Peyer's patch (tissue), 4 donors: ENCODE results near the gene GJA4. TPM values are rescaled to one million over a fixed set of nuclear protein-coding genes. Genes with fewer than 3 reads are reported as not detected.

ENCODE experiments used
- DNase-seq, 3 donors: peaks; one replicate each; pipeline ENCODE4 v3.0.0-alpha.2; 2017 to 2019
- H3K27ac ChIP-seq, 4 donors: fragments of 200-600 bp; sonication (generic); one replicate each; pipeline ENCODE4 v1.5.1; 2016 to 2019
- H3K27me3 ChIP-seq, 2 donors: fragments of 200-600 bp; sonication (generic); one replicate each; pipeline ENCODE4 v1.5.1; 2019
- H3K36me3 ChIP-seq, 3 donors: fragments of 200-600 bp; sonication (generic); one replicate each; pipeline ENCODE4 v1.5.1; 2016 to 2019
- H3K4me1 ChIP-seq, 4 donors: fragments of 200-600 bp; sonication (generic); one replicate each; pipeline ENCODE4 v1.5.1; 2016 to 2019
- H3K4me3 ChIP-seq, 4 donors: fragments of 200-600 bp; sonication (generic); 1 replicate in 3 of 4; 2 replicates in 1 of 4; pipeline ENCODE4 v1.5.1; 2016 to 2019; ENCODE audit warnings: mild to moderate bottlenecking in 1 of 4
- H3K9me3 ChIP-seq, 4 donors: fragments of 200-600 bp; sonication (generic); one replicate each; pipeline ENCODE4 v1.5.1; 2016 to 2019; ENCODE audit warnings: mild to moderate bottlenecking in 1 of 4
- CTCF ChIP-seq, 6 experiments: fragments of 450-650 bp in 4 of 6; fragments of 200-600 bp in 2 of 6; sonication (generic) in 1 of 6; IDR thresholded peaks; one replicate each; pipeline ENCODE4 v1.5.1; 2017 to 2019; ENCODE audit warnings: antibody characterized with exemption in 6 of 6, mild to moderate bottlenecking in 3 of 6, moderate library complexity in 1 of 6
- POLR2A ChIP-seq, 2 donors: fragments of 450-650 bp; IDR thresholded peaks; one replicate each; pipeline ENCODE4 v1.5.1; 2017; ENCODE audit warnings: antibody characterized with exemption in 2 of 2, mild to moderate bottlenecking in 2 of 2, moderate library complexity in 2 of 2
- total RNA-seq, 4 donors: library from RNA; depleted of rRNA; stranded (reverse); fragments of >200 nt; gene quantifications; one replicate each; pipeline ENCODE4 v1.1.0, GENCODE V29; 2016

Gene GJA4
- total RNA-seq, 4 donors from 2014 or later, result 2.5 to 6.1 (median 4.3) TPM

- Histone ChIP-seq H3K36me3 (no peaks in the 10 kb centered on the region), H3K9me3 (no peaks in the 10 kb centered on the region), H3K27ac (no peak overlapping the region), H3K4me3 (no peak overlapping the region), H3K4me1 (no peaks in the 10 kb centered on the region), H3K27me3 (no peaks in the 10 kb centered on the region)
- DNase-seq, result no peak
- TF ChIP-seq CTCF (IDR thresholded peaks at IDR 0.05), result no peak
- TF ChIP-seq POLR2A (IDR thresholded peaks at IDR 0.05), result no peak
Measured at GRCh38 chr1:34824817-34825454, 32.1 kb downstream of the GJA4 start.

- Histone ChIP-seq H3K27ac (no peak overlapping the region), H3K4me1 (no peaks in the 10 kb centered on the region), H3K4me3 (no peak overlapping the region), H3K36me3 (no peaks in the 10 kb centered on the region), H3K9me3 (no peaks in the 10 kb centered on the region), H3K27me3 (no peaks in the 10 kb centered on the region)
- no peak for DNase-seq
- TF ChIP-seq POLR2A (IDR thresholded peaks at IDR 0.05) (no peak), CTCF (IDR thresholded peaks at IDR 0.05) (no peak)
Measured at GRCh38 chr1:34825455-34826091, 32.8 kb downstream of the GJA4 start.

- H3K36me3 ChIP-seq, result no peaks in the 10 kb centered on the region
Measured at GRCh38 chr1:34827341-34827941, 34.6 kb downstream of the GJA4 start.

GRCh38 chr1:34828611-34829010, 35.8 kb downstream of the GJA4 start:
- H3K36me3 ChIP-seq, result no peaks in the 10 kb centered on the region
- H3K4me3 ChIP-seq, result no peak overlapping the region
- DNase-seq, result no peak
- no peak overlapping the region for H3K27ac ChIP-seq
- H3K9me3 ChIP-seq, result no peaks in the 10 kb centered on the region
- H3K27me3 ChIP-seq, result no peaks in the 10 kb centered on the region
- TF ChIP-seq CTCF (IDR thresholded peaks at IDR 0.05) (no peak), POLR2A (IDR thresholded peaks at IDR 0.05) (no peak)
- H3K4me1 ChIP-seq, result no peaks in the 10 kb centered on the region

More at GRCh38 chr1:34827341-34827941, 34.6 kb downstream of the GJA4 start:
- Histone ChIP-seq H3K27ac (no peak overlapping the region), H3K27me3 (no peaks in the 10 kb centered on the region), H3K4me3 (no peak overlapping the region), H3K4me1 (no peaks in the 10 kb centered on the region), H3K9me3 (no peaks in the 10 kb centered on the region)
- no peak for TF ChIP-seq CTCF (IDR thresholded peaks at IDR 0.05)
- TF ChIP-seq POLR2A (IDR thresholded peaks at IDR 0.05), result no peak
- no peak for DNase-seq

GRCh38 chr1:34829250-34829649, 36.5 kb downstream of the GJA4 start:
- Histone ChIP-seq H3K9me3 (no peaks in the 10 kb centered on the region), H3K27ac (no peak overlapping the region), H3K4me1 (no peaks in the 10 kb centered on the region), H3K36me3 (no peaks in the 10 kb centered on the region), H3K4me3 (no peak overlapping the region), H3K27me3 (no peaks in the 10 kb centered on the region)
- no peak for DNase-seq
- TF ChIP-seq POLR2A (IDR thresholded peaks at IDR 0.05) (no peak), CTCF (IDR thresholded peaks at IDR 0.05) (no peak)
